ENCODE data around the gene ROBO1.

The ROBO1 gene

GRCh38 chr3:79297245-79297960 is 470.4 kb downstream of the ROBO1 start:
- peak; percentile 34 for DNase-seq

DNA sequence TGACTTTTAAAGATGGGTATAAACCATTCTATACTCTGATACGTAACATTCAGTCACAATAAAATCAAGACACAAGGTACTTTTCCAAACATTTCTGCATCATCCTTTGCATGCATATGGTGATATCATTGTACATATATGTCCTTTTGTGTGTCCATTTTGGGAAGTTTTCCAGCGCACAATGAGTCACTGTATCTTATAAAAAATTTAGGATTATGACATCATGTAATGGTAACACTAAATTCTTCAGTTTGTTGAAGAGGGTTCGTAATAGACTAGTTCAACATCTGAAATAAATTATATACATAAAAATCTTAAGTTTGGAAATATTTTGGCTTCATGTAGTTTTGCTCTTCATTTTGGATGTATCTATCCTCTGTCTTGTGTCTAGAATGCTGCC is 480.9 kb downstream of the ROBO1 start:
- DNase-seq: no peak

DNA sequence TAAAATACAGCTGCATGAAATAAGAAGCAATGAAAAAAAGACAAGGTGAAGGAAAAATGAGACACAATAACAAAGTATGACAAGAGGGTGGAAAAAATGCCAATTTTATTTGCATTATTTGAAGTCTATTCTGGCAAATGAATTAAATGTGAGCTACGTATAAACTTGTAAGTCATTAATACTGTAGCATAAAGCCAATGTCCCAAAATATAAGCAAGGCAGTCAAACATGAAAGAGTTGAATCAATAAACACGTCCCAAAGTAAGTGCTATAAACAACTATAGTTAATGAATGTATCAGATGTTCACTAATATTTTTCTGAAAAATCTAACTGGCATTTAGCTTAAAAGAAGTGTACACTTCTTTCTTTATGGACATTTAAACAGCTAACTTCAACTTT is 481.9 kb downstream of the ROBO1 start:
- no peak for DNase-seq

DNA sequence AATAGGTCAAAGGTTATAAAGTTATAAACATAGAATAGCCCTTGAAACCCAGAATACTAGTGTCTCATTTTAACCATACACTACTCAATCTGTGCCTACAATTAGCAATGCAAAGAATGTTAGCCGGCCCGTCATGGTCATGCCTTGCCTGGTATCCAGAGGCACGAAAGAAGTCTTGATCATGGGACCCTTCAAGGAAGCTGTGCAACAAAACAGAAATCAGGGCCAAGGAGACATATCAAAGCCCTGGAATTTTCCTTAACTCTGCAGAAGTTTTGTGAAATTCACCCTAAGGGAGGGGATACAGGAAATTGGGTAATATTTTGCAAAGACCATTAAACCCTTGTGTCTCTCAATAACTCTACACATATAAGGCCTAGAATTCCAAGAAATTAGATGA is 482.4 kb downstream of the ROBO1 start:
- no peak for DNase-seq

- no peak for DNase-seq
Observed at GRCh38 chr3:79284781-79285180, 483.0 kb downstream of the ROBO1 start.

GRCh38 chr3:79278681-79279080 is 489.1 kb downstream of the ROBO1 start:
- DNase-seq: no peak

DNA sequence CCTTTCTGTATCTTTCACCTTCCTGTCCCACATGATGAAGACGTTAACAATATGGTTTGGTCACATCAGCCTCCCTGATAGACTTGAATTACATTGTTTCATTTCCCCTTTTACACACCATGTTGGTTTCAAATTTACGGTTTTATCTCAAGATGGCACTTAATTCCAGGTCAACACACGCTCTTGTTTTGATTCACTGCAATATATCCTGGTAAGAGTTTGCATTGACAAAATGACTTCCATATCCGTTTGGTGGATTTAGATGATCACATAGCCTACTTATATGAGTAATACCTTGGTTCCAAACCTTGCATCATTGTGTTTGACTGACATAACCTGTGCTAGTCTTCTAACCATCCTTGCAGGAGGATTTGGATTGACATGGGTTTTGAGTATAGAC is 499.4 kb downstream of the ROBO1 start:
- DNase-seq: no peak

- DNase-seq: no peak
Observed at GRCh38 chr3:79264892-79265291, 502.9 kb downstream of the ROBO1 start.

DNA sequence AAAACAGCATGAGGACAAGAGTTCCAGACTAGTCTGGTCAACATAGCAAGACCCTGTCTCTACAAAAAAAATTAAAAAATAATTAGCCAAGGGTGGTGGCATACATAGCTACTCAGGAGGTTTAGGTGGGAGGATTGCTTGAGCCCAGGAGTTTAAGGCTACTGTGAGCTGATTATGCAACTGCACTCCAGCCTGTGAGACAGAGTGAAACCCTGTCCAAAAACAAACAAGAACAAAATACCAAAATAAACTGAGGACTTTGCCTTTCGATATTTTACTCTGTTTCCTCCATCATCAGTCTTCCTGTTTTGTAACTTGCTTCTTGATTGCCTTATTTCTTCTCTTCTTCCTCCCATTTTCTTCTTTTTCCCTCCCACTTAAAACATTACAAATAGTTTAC is 504.4 kb downstream of the ROBO1 start:
- DNase-seq: no peak

DNA sequence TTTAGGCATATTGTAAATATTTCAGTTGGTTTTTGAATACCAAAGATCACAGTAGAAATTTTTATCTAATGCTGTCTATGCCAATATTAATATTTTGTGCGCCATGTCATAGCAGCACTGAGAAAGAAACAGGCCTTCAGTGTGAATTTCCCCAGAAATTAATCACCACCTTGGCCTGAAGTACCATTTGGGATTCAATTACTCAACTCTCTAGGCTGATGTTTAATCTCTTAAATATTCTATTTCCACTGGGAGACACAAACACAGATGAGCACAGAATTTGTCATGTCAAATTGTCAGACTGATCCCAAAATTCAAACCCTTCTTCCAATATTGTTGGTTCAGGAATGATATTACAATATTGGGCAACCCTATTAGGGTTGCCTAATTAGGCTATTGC is 509.3 kb downstream of the ROBO1 start:
- DNase-seq: no peak

- no peak for DNase-seq
Observed at GRCh38 chr3:79257791-79258190, 510.0 kb downstream of the ROBO1 start.

DNA sequence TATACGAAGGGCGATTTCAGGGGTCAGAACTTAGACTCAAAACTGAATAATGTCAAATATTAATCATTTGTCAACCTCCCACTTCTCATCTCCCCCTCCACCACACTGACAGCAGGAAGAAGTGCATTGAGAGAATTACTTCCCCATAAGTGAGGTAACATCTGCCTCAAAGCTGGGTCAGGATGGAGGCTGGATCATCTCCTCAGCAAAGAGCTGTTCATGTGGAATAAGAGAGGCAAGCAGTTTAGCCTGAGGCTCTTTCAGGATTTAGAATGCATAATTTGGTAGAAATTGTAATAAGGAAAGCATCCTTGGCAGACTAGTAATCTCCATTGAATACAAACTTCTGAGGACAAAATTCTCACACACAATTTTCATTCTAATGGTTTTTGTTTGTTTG is 512.1 kb downstream of the ROBO1 start:
- no peak for DNase-seq

DNA sequence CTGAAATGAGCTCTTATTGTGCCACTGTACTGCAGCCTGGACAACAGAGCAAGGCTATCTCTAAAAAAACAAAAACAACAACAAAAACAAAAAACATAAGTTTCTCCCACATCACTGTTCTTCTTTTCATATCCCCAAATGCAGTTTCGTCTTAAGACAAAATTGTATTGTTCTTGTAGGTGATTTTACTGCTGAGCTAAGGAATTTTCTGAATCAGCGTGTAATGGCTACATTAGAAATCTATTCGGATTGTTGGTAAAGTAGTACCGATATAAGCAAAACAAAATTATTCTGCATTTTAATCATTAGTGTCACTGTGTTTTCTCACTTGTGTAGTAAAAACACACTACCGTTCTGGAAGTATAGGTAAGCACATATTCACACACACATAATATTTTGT is 512.5 kb downstream of the ROBO1 start:
- no peak for DNase-seq

GRCh38 chr3:79253704-79254103 is 514.1 kb downstream of the ROBO1 start:
- no peak for DNase-seq

GRCh38 chr3:79253271-79253670 is 514.5 kb downstream of the ROBO1 start:
- DNase-seq: no peak

DNA sequence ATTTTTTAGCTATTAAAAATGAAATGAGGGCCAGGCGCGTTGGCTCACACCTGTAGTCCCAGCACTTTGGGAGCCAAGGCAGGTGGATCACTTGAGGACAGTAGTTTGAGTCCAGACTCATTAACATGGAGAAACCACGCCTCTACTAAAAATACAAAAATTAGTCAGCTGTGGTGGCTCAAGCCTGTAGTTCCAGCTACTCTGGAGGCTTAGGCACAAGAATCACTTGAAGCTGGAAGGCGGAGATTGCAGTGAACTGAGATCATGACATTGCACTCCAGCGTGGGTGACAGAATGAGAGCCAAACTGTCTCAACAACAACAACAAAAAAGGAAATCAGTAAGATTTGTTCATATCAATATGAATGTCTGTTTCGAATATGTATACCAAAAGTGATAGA is 517.1 kb downstream of the ROBO1 start:
- no peak for DNase-seq

DNA sequence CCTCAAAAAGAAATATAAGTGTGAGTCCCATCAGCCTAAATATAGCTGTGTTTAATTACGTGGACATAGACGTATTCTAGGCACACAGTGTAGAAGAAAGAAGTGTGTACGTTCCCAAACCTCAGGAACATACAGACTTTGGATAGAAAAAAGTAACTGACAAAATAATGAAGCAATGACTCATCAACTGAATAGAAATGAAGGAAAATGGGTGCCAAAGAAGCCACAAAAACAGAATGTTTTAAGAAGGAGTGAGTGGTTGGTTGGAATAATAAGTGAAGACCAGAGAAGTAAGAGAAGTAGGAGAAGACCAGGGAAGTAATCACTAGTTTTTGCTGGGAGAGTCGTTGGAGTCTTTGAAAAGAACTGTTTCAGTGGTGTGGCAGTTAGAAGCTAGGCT is 518.1 kb downstream of the ROBO1 start:
- DNase-seq: no peak

DNA sequence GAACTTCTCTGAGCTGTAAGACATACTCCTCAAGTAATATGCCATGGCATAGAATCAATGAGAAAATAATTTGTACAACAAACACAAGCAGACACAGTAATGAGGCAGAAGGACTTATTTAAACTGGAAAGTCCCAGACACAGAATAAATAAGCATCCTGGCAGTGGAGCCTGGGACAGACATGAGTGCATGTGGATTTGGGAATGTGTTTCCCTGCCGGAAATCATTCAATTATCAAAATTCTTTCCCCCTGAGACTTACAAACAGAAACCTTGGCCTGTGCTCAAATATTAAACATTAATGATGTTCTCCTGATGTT is 520.1 kb downstream of the ROBO1 start:
- DNase-seq: no peak

DNA sequence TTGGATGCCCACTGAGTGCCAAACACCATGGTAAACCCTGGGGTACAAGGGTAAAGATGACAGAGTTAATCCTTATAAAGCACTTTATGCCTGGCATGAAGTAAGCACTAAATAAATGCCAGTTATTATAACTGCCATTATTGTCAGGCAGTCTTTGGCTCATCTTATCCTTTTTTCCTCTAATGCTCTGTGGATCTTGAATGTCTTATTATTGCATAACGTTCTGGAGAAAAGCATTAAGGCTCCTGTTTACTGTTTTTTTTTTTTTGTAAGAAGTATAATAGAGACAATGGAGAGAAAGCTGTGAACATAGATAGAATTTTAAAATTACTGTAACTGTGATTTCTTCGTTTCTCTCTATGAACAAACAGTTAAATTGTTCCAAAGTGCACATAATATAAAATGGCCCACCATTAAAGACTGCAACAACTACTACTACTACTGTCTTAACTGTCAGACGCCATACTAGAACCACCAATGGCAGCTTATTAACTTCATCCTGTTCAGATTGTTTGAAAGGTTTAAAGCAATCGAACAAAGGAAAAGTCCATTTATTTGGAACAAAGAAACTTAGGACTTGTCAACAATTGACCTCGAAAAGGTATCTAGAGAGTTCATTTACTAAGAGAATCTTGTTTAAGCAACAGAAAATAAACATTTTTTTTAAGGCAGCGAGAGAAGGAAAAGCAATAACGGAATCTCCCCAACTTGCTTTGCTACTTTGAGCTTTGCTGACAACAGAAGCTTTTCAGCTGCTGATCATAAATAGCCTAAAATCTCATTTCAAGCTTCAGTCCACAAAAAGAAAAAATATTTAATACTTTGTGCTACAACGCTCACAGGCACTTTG is 520.7 kb downstream of the ROBO1 start:
- DNase-seq: no peak

DNA sequence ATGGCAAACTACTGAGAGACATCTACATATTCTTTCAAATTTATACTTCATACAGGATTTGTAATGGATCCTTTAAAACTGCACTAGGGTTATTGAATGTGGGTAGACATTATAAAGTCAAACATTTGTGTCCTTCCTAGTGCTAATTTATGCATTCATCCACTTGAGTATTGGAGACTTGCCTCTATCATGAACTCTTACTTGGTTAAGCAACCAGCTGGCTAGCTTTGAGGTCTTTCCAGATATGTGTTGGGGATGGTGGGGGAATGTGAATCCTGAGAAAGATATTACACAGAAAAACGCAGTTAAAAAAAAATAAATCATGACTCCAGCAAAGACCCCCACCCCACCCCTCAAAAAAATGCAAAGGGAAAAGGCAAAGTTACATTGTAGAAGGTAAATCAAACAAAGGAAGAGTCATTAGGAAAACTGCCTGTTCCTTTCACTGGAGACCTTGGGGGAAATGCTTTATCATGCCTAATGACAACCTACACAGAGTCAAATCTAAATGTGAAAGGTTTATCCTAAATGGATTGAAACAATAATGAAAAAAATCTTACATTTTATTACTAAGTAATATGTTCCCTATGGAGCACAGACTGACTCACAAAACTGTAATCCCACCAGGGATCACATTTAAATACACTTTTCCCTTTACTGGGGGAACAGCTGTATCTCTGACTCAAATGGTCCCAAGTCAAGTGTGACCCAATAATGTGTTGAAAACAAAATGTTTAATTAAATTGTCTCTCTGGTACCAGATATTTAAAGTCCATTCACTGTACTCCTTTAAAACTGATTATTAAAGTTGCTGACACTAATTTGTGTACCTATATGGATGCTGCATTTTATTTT is 522.3 kb downstream of the ROBO1 start:
- no peak for DNase-seq

DNA sequence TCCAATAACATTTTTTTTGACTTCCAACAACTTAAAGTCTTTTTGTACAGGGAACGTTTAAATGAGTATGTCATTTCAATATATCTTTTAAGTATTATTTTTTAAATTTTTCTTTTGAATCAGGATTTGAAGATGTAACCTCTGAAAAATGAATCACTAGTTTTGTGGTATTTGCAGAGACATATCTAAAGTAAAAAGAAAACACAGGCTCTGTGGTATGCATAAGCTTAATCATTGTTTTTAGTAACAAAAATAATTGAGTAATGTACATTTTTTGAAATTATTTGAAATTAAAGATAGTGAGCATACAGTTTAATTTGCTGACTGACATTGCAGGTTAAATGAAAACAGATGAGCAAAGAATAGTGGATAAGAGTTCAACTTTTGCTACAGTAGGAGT is 531.3 kb downstream of the ROBO1 start:
- no peak for DNase-seq

GRCh38 chr3:79233431-79234060 is 534.3 kb downstream of the ROBO1 start:
- no peak for DNase-seq

- no peak for DNase-seq
Observed at GRCh38 chr3:79230266-79230665, 537.5 kb downstream of the ROBO1 start.

All from NCI-H1092 (cell line).